OCI-LY3 (cell line): ENCODE results near the gene NLRP4.

Experiments
- H2AFZ ChIP-seq: fragments of 200-600, 300-600 bp; shearing (Covaris generic); 2 replicates; pipeline ENCODE4 v1.6.0; 2014; ENCODE audit warnings: antibody characterized with exemption, low read depth, low read length
- H3K27ac ChIP-seq: fragments of 200-600, 300-600 bp; sonication (generic); 2 replicates; pipeline ENCODE4 v1.5.1; 2014; ENCODE audit warnings: mild to moderate bottlenecking, low read length, moderate library complexity, mixed read lengths
- H3K27me3 ChIP-seq: fragments of 200-600, 300-600 bp; sonication (generic); 2 replicates; pipeline ENCODE4 v1.6.1; 2014; ENCODE audit warnings: low read depth, low read length, mixed read lengths
- H3K36me3 ChIP-seq: fragments of 200-600, 300-600 bp; sonication (generic); replicated peaks from 2 replicates; pipeline ENCODE3; 2014; ENCODE audit warnings: low read depth, low read length, mixed read lengths
- H3K4me1 ChIP-seq: fragments of 300-600, 200-600 bp; sonication (generic); 2 replicates; pipeline ENCODE4 v1.6.1; 2014; ENCODE audit warnings: low read length, mixed read lengths
- H3K4me2 ChIP-seq: fragments of 200-600, 300-600 bp; sonication (generic); 2 replicates; pipeline ENCODE4 v1.6.1; 2014; ENCODE audit warnings: low read length, mixed read lengths
- H3K4me3 ChIP-seq: fragments of 300-600, 200-600 bp; sonication (generic); 2 replicates; pipeline ENCODE4 v1.5.1; 2014; ENCODE audit warnings: antibody characterized with exemption, mild to moderate bottlenecking, low read length, moderate library complexity
- H3K79me2 ChIP-seq: fragments of 300-600, 200-600 bp; shearing (Covaris generic); 2 replicates; pipeline ENCODE4 v1.6.1; 2014; ENCODE audit warnings: mild to moderate bottlenecking, low read length, mixed read lengths
- H3K9ac ChIP-seq: fragments of 300-600, 200-600 bp; shearing (Covaris generic); 2 replicates; pipeline ENCODE4 v1.6.0; 2014; ENCODE audit warnings: mild to moderate bottlenecking, low read length, moderate library complexity
- H3K9me3 ChIP-seq: fragments of 200-600, 300-600 bp; shearing (Covaris generic); 2 replicates; pipeline ENCODE4 v1.6.1; 2014; ENCODE audit warnings: low read length, mixed read lengths; ENCODE audit not compliant: insufficient read depth
- H4K20me1 ChIP-seq: fragments of 200-600, 300-600 bp; sonication (generic); 2 replicates; pipeline ENCODE4 v1.6.1; 2016; ENCODE audit warnings: low read length, mixed read lengths; ENCODE audit not compliant: insufficient read depth
- CTCF ChIP-seq: fragments of 200-600, 300-600 bp; sonication (generic); IDR thresholded peaks from 2 replicates; pipeline ENCODE4 v1.5.1; 2014; ENCODE audit warnings: antibody characterized with exemption, low read length, low read depth
- EZH2phosphoT487 ChIP-seq: fragments of 200-600 bp; shearing (Covaris generic); IDR thresholded peaks from 2 replicates; pipeline ENCODE4 v1.6.1; 2018; ENCODE audit warnings: antibody characterized with exemption, mixed run types, low read depth

NLRP4 gene

GRCh38 chr19:55838251-55838650 is 1.9 kb downstream of the NLRP4 start:
- Histone ChIP-seq H3K27ac (no peak overlapping the region), H3K9ac (no peak overlapping the region), H3K4me1 (no peaks in the 10 kb centered on the region), H2AFZ (no peak overlapping the region), H3K4me2 (no peak overlapping the region), H4K20me1 (no peaks in the 10 kb centered on the region), H3K27me3 (no peaks in the 10 kb centered on the region), H3K36me3 (no peaks in the 10 kb centered on the region), H3K4me3 (no peak overlapping the region), H3K79me2 (no peaks in the 10 kb centered on the region), H3K9me3 (no peaks in the 10 kb centered on the region)
- TF ChIP-seq CTCF (no peak), EZH2phosphoT487 (no peak)

GRCh38 chr19:55838906-55839305 is 2.6 kb downstream of the NLRP4 start:
- no peak overlapping the region for H3K4me2 ChIP-seq
- no peak overlapping the region for H2AFZ ChIP-seq
- no peaks in the 10 kb centered on the region for H3K27me3 ChIP-seq
- no peak overlapping the region for H3K4me3 ChIP-seq
- TF ChIP-seq CTCF (no peak), EZH2phosphoT487 (no peak)
- H3K36me3 ChIP-seq, result no peaks in the 10 kb centered on the region
- no peak overlapping the region for H3K9ac ChIP-seq
- no peaks in the 10 kb centered on the region for H4K20me1 ChIP-seq
- H3K9me3 ChIP-seq, result no peaks in the 10 kb centered on the region
- no peaks in the 10 kb centered on the region for H3K4me1 ChIP-seq
- no peak overlapping the region for H3K27ac ChIP-seq
- no peaks in the 10 kb centered on the region for H3K79me2 ChIP-seq

GRCh38 chr19:55855160-55855559 is 18.8 kb downstream of the NLRP4 start:
- no peak for TF ChIP-seq CTCF
- no peak for TF ChIP-seq EZH2phosphoT487
- H3K9ac ChIP-seq, result no peak overlapping the region

DNA sequence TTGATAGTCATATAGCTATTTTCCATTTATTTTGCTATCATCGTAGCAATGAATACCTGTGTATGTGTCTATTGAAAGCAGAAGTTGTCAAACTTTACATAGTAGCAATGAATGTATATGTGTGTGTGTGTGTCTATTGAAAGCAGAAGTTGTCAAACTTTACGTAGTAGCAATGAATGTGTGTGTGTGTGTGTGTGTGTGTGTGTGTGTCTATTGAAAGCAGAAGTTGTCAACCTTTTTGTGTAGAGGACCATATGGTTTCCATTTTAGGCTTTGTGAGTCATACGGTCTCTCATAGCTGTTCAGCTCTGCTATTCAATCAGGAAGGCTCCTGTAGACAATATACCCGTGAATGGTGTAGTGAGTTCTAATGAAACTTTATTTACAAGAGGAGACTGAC is 20.8 kb downstream of the NLRP4 start:
- TF ChIP-seq CTCF (no peak), EZH2phosphoT487 (no peak)
- Histone ChIP-seq H4K20me1 (no peaks in the 10 kb centered on the region), H3K79me2 (no peaks in the 10 kb centered on the region), H3K27ac (peak overlapping the region; percentile 49), H3K9ac (no peak overlapping the region; the same call in 1 of the 2 replicates), H3K9me3 (no peaks in the 10 kb centered on the region), H3K4me2 (peak overlapping the region; percentile 25), H3K4me3 (0 out of 2 replicates have a peak overlapping the region, but pooled peaks have one; percentile 8), H2AFZ (no peak overlapping the region), H3K4me1 (peaks cover 33% of the 10 kb centered on the region), H3K36me3 (no peaks in the 10 kb centered on the region), H3K27me3 (no peaks in the 10 kb centered on the region)

More at GRCh38 chr19:55855160-55855559, 18.8 kb downstream of the NLRP4 start:
- H3K79me2 ChIP-seq, result no peaks in the 10 kb centered on the region
- H2AFZ ChIP-seq, result no peak overlapping the region
- no peaks in the 10 kb centered on the region for H3K36me3 ChIP-seq
- H3K4me1 ChIP-seq, result peaks cover 33% of the 10 kb centered on the region
- H3K27me3 ChIP-seq, result no peaks in the 10 kb centered on the region
- no peaks in the 10 kb centered on the region for H3K9me3 ChIP-seq
- no peaks in the 10 kb centered on the region for H4K20me1 ChIP-seq
- no peak overlapping the region for H3K4me3 ChIP-seq
- peak overlapping the region; percentile 27 for H3K4me2 ChIP-seq
- H3K27ac ChIP-seq, result peak overlapping the region; percentile 53
